Fibroblast of pulmonary artery (primary cell): ENCODE results near the gene MSANTD3.
"Not testable (repeated sequence)": the region's sequence is repeated elsewhere in the genome, so short reads cannot be mapped to it uniquely, and the experiment has no call there.

Source experiments
- DNase-seq: peaks from one replicate; pipeline ENCODE4 v3.0.0-alpha.2; 2010; ENCODE audit warnings: low read depth
- H3K4me3 ChIP-seq: replicated peaks from 2 replicates; pipeline ENCODE4 v1.5.1; 2011; ENCODE audit warnings: low read depth, mild to moderate bottlenecking, control low read depth, low read length, moderate library complexity
- TF ChIP-seq, protein P1 (sequence below): IDR thresholded peaks from 2 replicates; pipeline ENCODE4 v1.5.1; 2011; ENCODE audit warnings: mild to moderate bottlenecking, control low read depth, low read length, inconsistent platforms; ENCODE audit errors: missing control alignments

The MSANTD3 gene

DNA sequence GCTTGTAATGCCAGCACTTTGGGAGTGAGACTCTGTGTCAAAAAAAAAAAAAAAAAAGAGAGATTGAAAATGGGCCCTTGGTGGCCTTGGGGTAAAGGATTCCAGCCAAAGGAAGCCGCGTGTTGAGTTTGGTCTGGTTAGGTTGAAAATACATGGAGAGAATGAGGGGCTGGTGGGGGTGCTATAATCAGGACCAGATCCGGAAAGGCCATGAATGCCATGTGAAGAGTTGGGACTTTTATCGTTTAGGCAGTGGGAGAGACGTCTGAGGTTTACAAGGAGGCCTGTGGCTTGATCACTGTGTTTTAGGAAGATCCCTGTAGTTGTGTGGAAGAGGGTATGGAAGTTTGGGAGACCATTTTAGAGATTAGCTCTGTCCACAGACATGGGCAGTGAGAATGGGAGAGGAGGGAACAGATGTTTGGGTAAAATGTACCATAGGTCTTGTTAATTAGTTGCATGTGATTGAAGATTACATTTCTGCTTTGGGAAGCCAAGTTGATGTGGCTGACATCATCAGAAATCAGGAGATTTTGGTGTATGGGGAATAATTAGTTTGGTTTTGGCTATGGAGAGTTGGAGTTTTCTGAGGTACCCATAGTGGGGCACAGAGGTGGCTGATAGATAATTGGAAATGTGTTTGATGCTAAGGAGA, 3.5 kb downstream of the MSANTD3 start:
- TF ChIP-seq, protein P1, sequence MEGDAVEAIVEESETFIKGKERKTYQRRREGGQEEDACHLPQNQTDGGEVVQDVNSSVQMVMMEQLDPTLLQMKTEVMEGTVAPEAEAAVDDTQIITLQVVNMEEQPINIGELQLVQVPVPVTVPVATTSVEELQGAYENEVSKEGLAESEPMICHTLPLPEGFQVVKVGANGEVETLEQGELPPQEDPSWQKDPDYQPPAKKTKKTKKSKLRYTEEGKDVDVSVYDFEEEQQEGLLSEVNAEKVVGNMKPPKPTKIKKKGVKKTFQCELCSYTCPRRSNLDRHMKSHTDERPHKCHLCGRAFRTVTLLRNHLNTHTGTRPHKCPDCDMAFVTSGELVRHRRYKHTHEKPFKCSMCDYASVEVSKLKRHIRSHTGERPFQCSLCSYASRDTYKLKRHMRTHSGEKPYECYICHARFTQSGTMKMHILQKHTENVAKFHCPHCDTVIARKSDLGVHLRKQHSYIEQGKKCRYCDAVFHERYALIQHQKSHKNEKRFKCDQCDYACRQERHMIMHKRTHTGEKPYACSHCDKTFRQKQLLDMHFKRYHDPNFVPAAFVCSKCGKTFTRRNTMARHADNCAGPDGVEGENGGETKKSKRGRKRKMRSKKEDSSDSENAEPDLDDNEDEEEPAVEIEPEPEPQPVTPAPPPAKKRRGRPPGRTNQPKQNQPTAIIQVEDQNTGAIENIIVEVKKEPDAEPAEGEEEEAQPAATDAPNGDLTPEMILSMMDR = no peak
- DNase-seq = no peak
- no peak overlapping the region for H3K4me3 ChIP-seq

DNA sequence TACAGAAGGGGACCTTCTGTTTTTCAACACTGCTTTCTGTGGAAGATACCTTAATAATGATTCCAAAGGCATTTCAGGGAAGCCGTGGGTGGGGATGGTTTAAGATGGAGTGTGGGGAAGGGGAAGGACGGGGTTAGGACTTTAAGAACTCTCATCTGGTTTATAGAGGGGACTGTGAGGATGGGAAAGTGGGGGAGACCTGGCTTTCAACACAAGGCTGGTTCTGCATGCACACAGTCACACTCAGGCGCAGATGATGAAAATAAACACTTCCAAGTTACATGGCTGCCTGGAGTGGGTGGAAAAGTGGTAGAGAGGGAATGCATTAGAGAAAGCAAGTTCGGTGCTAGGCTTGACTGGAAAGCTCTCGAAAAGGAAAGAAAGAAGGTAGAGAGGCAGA, 4.9 kb downstream of the MSANTD3 start:
- TF ChIP-seq, protein P1 = no peak

DNA sequence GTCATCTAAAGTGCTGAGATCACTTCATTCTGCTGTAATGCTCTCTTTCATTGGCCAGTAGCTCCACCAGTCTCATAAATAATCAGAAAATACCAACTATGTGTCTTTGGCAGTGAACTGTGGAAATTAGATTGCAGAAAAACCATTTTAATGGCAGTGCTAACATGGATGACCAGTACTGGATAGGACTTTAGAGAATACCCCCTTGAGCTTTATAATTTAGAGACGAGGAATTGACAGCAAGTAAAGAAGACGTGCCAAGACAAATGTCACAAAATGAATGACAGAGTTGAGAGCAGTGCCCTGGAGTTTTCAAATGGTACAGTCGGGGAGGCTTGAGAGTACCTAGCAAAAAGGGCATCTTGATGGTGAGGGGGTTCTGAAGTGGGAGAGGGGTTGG, 5.8 kb downstream of the MSANTD3 start:
- TF ChIP-seq, protein P1 = no peak
- DNase-seq = no peak
- H3K4me3 ChIP-seq = no peak overlapping the region

More for the DNA sequence above, 4.9 kb downstream of the MSANTD3 start:
- no peak overlapping the region for H3K4me3 ChIP-seq
- DNase-seq = no peak

DNA sequence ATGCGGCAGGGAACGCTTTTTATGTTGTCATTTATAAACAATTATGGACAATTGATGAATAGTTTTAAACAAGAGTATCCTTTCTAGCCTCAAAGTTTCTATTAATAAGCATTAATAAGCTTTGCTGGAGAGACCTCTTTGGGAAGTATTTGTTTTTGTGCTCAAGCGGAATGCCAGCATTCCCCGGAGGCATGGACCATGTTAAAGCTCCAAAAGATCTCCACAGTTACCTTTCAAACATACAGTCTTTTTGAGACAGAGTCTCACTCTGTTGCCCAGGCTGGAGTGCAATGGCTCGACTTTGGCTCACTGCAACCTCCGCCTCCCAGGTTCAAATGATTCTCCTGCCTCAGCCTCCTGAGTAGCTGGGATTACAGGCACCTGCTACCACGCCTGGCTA, 9.6 kb downstream of the MSANTD3 start:
- H3K4me3 ChIP-seq = no peak overlapping the region
- no peak for DNase-seq
- TF ChIP-seq, protein P1 = no peak

DNA sequence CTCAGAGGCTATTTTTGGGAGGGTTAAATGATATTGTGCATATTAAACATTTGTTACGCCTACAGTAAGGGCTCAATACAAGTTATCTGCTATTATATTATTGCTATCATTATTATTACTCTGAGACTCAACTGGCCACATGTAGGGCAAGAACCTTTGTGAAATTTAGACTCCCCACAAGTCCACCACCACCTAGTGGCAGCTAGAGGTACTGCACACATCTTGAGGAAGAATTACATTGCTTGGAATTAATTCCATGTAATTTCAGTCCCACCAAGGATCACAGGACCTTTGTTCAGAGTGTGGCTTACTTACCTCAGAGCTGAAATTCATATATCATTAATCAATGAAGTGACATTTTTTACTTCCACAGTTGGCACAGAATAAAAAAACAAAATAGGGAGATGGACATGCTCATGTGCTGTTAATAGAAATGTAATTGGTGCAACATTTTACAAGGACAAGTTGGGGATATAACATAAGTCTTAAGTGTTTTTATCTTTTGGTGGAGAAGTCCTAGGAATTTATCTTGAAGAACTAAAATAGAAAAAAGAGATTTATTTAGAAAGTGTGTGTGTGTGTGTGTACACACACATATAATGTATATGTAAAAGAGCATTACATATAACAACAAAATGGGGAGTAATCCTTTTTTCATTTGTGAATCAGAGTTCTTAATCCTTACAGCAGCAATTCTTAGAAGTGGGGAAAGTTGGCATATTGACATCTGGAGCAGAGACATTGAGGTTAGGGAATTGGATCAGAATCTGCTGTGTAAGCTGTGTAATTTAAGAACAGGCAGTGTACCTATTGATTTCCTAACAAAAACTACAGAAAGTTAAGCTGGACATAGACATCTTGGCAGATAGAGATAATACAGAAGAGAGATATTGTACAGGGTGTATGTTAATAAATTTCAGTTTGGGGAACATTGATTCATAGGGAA, 11.2 kb downstream of the MSANTD3 start:
- peak; percentile 86 for DNase-seq
- TF ChIP-seq, protein P1 = peak; percentile 98
- H3K4me3 ChIP-seq = no peak overlapping the region

DNA sequence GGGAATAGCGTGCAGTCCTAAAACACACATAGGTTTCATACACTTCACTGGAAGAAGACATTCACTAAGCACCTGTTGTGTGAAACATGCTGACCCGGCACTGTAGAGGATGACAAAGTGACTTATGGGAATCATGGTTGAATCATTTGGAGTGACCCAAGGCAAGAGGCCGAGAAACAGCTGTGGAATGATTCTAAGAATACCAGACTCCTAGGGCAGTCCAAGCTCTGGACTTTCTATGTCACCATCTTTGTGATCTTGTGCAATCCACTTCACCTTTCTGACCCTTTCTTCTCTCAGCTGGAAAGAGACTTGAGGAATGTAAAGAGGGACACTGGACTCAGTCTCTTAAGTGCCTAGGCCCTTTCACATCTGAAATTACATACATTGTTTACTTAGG, 13.1 kb downstream of the MSANTD3 start:
- peak; percentile 47 for DNase-seq
- H3K4me3 ChIP-seq = no peak overlapping the region
- TF ChIP-seq, protein P1 = no peak

DNA sequence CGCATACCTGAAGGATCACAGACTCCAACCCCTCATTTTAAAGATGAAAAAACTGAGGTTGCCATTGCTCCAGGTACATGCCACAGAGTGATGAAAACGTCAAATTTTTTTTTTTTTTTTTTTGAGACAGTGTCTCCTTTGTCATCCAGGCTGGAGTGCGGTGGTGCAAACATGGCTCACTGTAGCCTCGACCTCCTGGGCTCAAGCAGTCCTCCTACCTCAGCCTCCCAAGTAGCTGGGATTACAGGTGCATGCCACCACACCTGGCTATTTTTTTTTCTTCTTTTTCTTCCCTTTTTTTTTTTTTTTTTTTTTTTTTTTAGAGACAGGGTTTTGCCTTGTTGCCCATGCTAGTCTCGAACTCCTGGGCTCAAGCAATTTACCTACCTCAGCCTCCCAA, 13.5 kb downstream of the MSANTD3 start:
- H3K4me3 ChIP-seq, DNase-seq: not testable (repeated sequence)
